Gastroesophageal sphincter (tissue), 4 donors: ENCODE measurements around the gene EGF. TPM values are rescaled to one million over a fixed set of nuclear protein-coding genes. Genes with fewer than 3 reads are reported as not detected.

Experiments
- ATAC-seq: fragments of 150-250 bp; one replicate; pipeline ENCODE4 v1.9.1; 2016; ENCODE audit warnings: mild to moderate bottlenecking, moderate library complexity
- H3K27ac ChIP-seq, 4 donors: fragments of 200-600 bp; sonication (generic) in 3 of 4; 1 replicate in 3 of 4; 2 replicates in 1 of 4; pipeline ENCODE4 v1.5.1; 2016 to 2019
- H3K27me3 ChIP-seq: fragments of 200-600 bp; sonication (generic); one replicate; pipeline ENCODE4 v1.5.1; 2019
- H3K36me3 ChIP-seq, 2 donors: fragments of 200-600 bp; sonication (generic); one replicate each; pipeline ENCODE4 v1.5.1; 2019; ENCODE audit warnings: control low read depth in 1 of 2
- H3K4me1 ChIP-seq, 3 donors: fragments of 200-600 bp; sonication (generic); 1 replicate in 2 of 3; 2 replicates in 1 of 3; pipeline ENCODE4 v1.5.1; 2016 to 2019; ENCODE audit warnings: control low read depth in 2 of 3
- H3K4me3 ChIP-seq, 2 donors: fragments of 200-600 bp; sonication (generic); one replicate each; pipeline ENCODE4 v1.5.1; 2019; ENCODE audit warnings: mild to moderate bottlenecking in 1 of 2, moderate library complexity in 1 of 2
- H3K9me3 ChIP-seq, 3 donors: fragments of 200-600 bp; sonication (generic); one replicate each; pipeline ENCODE4 v1.5.1; 2017 to 2019; ENCODE audit warnings: control low read depth in 2 of 3
- CTCF ChIP-seq, 4 experiments: fragments of 200-600 bp in 2 of 4; fragments of 450-650 bp in 2 of 4; sonication (generic) in 1 of 4; IDR thresholded peaks; one replicate each; pipeline ENCODE4 v1.5.1; 2017 to 2019; ENCODE audit warnings: antibody characterized with exemption in 4 of 4, mild to moderate bottlenecking in 2 of 4, moderate library complexity in 2 of 4
- EP300 ChIP-seq: sonication (generic); formaldehyde crosslinking; IDR thresholded peaks from one replicate; pipeline ENCODE4 v1.6.1; 2017; ENCODE audit warnings: antibody characterized with exemption, mild to moderate bottlenecking
- POLR2A ChIP-seq, 2 donors: fragments of 450-650 bp; IDR thresholded peaks; one replicate each; pipeline ENCODE4 v1.6.1; 2017; ENCODE audit warnings: antibody characterized with exemption in 2 of 2, mild to moderate bottlenecking in 2 of 2, moderate library complexity in 1 of 2
- POLR2AphosphoS5 ChIP-seq: sonication (generic); formaldehyde crosslinking; IDR thresholded peaks from one replicate; pipeline ENCODE4 v1.6.1; 2017; ENCODE audit warnings: antibody characterized with exemption
- WGBS, 2 donors: methylation state at CpG; one replicate each; pipeline ENCODE4 v1.1.5; 2018; ENCODE audit warnings: low coverage in 1 of 2; 5-methylcytosine and 5-hydroxymethylcytosine counted together
- total RNA-seq, 4 donors: library from RNA; depleted of rRNA; stranded (reverse); fragments of >200 nt; gene quantifications; one replicate each; pipeline ENCODE4 v1.1.0, GENCODE V29; 2016

The EGF gene
- total RNA-seq, 4 donors from 2014 or later = 0.23 to 1.3 (median 0.93) TPM; not detected in 1

- H3K27ac ChIP-seq = no peak overlapping the region
- no peaks in the 10 kb centered on the region for H3K27me3 ChIP-seq
- WGBS, 2 donors = 19 to 40% methylated on average over 3 to 4 of the region's 4 CpGs
- H3K4me1 ChIP-seq = no peaks in the 10 kb centered on the region
- no peaks in the 10 kb centered on the region for H3K36me3 ChIP-seq
- TF ChIP-seq CTCF (IDR thresholded peaks at IDR 0.05) = no peak
- TF ChIP-seq EP300 = no peak
- no peak for TF ChIP-seq POLR2AphosphoS5
- no peak for TF ChIP-seq POLR2A (IDR thresholded peaks at IDR 0.05)
- no peaks in the 10 kb centered on the region for H3K9me3 ChIP-seq
- ATAC-seq = no peak
- no peak overlapping the region for H3K4me3 ChIP-seq
Measured at GRCh38 chr4:109993116-109993515, 80.4 kb downstream of the EGF start.

- no peaks in the 10 kb centered on the region for H3K9me3 ChIP-seq
- H3K27me3 ChIP-seq = no peaks in the 10 kb centered on the region
- no peak for TF ChIP-seq EP300
- H3K36me3 ChIP-seq = no peaks in the 10 kb centered on the region
- H3K4me3 ChIP-seq = no peak overlapping the region
- ATAC-seq = no peak
- no peaks in the 10 kb centered on the region for H3K4me1 ChIP-seq
- WGBS, 2 donors = 63 to 82% methylated on average over 3 to 4 of the region's 4 CpGs
- H3K27ac ChIP-seq = no peak overlapping the region
Measured at GRCh38 chr4:109994415-109994827, 81.7 kb downstream of the EGF start.

GRCh38 chr4:109996526-109996925, 83.8 kb downstream of the EGF start:
- TF ChIP-seq EP300 (no peak), POLR2AphosphoS5 (no peak), CTCF (IDR thresholded peaks at IDR 0.05) (no peak), POLR2A (IDR thresholded peaks at IDR 0.05) (no peak)
- H3K36me3 ChIP-seq = no peaks in the 10 kb centered on the region
- WGBS, 2 donors = 30 to 47% methylated on average over 2 to 3 of the region's 3 CpGs
- H3K9me3 ChIP-seq = no peaks in the 10 kb centered on the region
- H3K4me1 ChIP-seq = no peaks in the 10 kb centered on the region
- no peak for ATAC-seq
- no peaks in the 10 kb centered on the region for H3K27me3 ChIP-seq
- no peak overlapping the region for H3K27ac ChIP-seq
- no peak overlapping the region for H3K4me3 ChIP-seq

- H3K4me3 ChIP-seq = no peak overlapping the region
- no peaks in the 10 kb centered on the region for H3K36me3 ChIP-seq
- no peaks in the 10 kb centered on the region for H3K9me3 ChIP-seq
- TF ChIP-seq POLR2AphosphoS5 (no peak), CTCF (IDR thresholded peaks at IDR 0.05) (peak; percentile 38 to 72 (median 54)), POLR2A (IDR thresholded peaks at IDR 0.05) (no peak)
- WGBS, 2 donors = 27 to 43% methylated on average over 3 of the region's 3 CpGs
- ATAC-seq = no peak
- H3K4me1 ChIP-seq = no peaks in the 10 kb centered on the region
- H3K27me3 ChIP-seq = no peaks in the 10 kb centered on the region
- no peak overlapping the region for H3K27ac ChIP-seq
Measured at GRCh38 chr4:109998867-109999584, 86.3 kb downstream of the EGF start.

GRCh38 chr4:109999585-109999912, 86.9 kb downstream of the EGF start:
- Histone ChIP-seq H3K27ac (no peak overlapping the region), H3K4me3 (no peak overlapping the region), H3K9me3 (no peaks in the 10 kb centered on the region), H3K4me1 (no peaks in the 10 kb centered on the region), H3K36me3 (no peaks in the 10 kb centered on the region), H3K27me3 (no peaks in the 10 kb centered on the region)
- WGBS, 2 donors = 20 to 77% methylated on average over 1 to 5 of the region's 9 CpGs
- TF ChIP-seq CTCF (IDR thresholded peaks at IDR 0.05) = no peak
- no peak for TF ChIP-seq POLR2AphosphoS5
- TF ChIP-seq POLR2A (IDR thresholded peaks at IDR 0.05) = no peak
- no peak for TF ChIP-seq EP300
- ATAC-seq = no peak
